Activated gamma-delta T cell (primary cell): ENCODE measurements around the gene SMS.

Source experiments
- DNase-seq: peaks from one replicate; lab custom pipeline; 2025; lab: John Stamatoyannopoulos, UW

Gene SMS

GRCh38 chrX:22037911-22038537 is 97.5 kb downstream of the SMS start:
- no peak for DNase-seq

GRCh38 chrX:22039541-22039940 is 99.0 kb downstream of the SMS start:
- DNase-seq = no peak

GRCh38 chrX:22040184-22040583 is 99.7 kb downstream of the SMS start:
- no peak for DNase-seq

GRCh38 chrX:22041907-22042530 is 101.5 kb downstream of the SMS start:
- DNase-seq = no peak

- DNase-seq = no peak
These were observed 103.4 kb downstream of the SMS start for GRCh38 chrX:22043872-22044271.
